ENCODE results near the gene TLCD3B. TPM values are rescaled to one million over a fixed set of nuclear protein-coding genes. Genes with fewer than 3 reads are reported as not detected.
A peak's percentile ranks its signal among the peaks of the same experiment; 100 is the strongest.

Gene TLCD3B
- total RNA-seq = under 1 TPM; 0.16 to 0.49 TPM

GRCh38 chr16:30030841-30031413, at the start of gene TLCD3B:
Gene TLCD3B (minus strand): TSS chr16:30031271. CDS start chr16:30030527, 744 bp downstream.
- no peak for DNase-seq
- intact Hi-C loops (cut with DNase I) = no loop called here
- no peak for TF ChIP-seq CTCF (IDR thresholded peaks at IDR 0.05)
- Histone ChIP-seq H3K9ac (ENCODE audit: low read depth in 2 of 2, low read length in 2 of 2) (no peak within 1 kb of the TSS), H3K4me1 (no peaks in the 10 kb centered on the region), H3K4me3 (no peak within 1 kb of the TSS), H3K36me3 (no peaks in the 10 kb centered on the region), H3K27me3 (peaks cover 26% of the 10 kb centered on the region), H3K9me3 (no peaks in the 10 kb centered on the region), H3K27ac (no peak within 1 kb of the TSS)

- peaks cover 21% of the 10 kb centered on the region for H3K4me1 ChIP-seq
- H3K27me3 ChIP-seq = no peaks in the 10 kb centered on the region
- H3K9me3 ChIP-seq = no peaks in the 10 kb centered on the region
- no peak for DNase-seq
- intact Hi-C loops (cut with DNase I) = no loop called here
- no peak overlapping the region for H3K27ac ChIP-seq
- no peak overlapping the region for H3K4me3 ChIP-seq
- H3K9ac ChIP-seq (ENCODE audit: low read depth in 2 of 2, low read length in 2 of 2) = no peak overlapping the region
- TF ChIP-seq CTCF (IDR thresholded peaks at IDR 0.05) = no peak
- peaks cover 9% of the 10 kb centered on the region for H3K36me3 ChIP-seq
Measured at GRCh38 chr16:30079480-30079879, 48.4 kb upstream of the TLCD3B start.

- Histone ChIP-seq H3K9me3 (no peaks in the 10 kb centered on the region), H3K9ac (ENCODE audit: low read depth in 2 of 2, low read length in 2 of 2) (no peak overlapping the region), H3K27ac (no peak overlapping the region), H3K4me1 (peaks cover 21% of the 10 kb centered on the region), H3K4me3 (no peak overlapping the region), H3K36me3 (peaks cover 5% of the 10 kb centered on the region), H3K27me3 (no peaks in the 10 kb centered on the region)
- TF ChIP-seq CTCF (IDR thresholded peaks at IDR 0.05) = no peak
- DNase-seq = no peak
- intact Hi-C loops (cut with DNase I) = no loop called here
Measured at GRCh38 chr16:30078744-30079143, 47.7 kb upstream of the TLCD3B start.

- no peak for DNase-seq
- Histone ChIP-seq H3K36me3 (peaks cover 5% of the 10 kb centered on the region), H3K9ac (ENCODE audit: low read depth in 2 of 2, low read length in 2 of 2) (peak overlapping the region in 1 of 2 donors; percentile 83), H3K9me3 (no peaks in the 10 kb centered on the region), H3K27me3 (no peaks in the 10 kb centered on the region), H3K4me3 (no peak overlapping the region), H3K4me1 (peaks cover 21% of the 10 kb centered on the region), H3K27ac (no peak overlapping the region)
- intact Hi-C loops (cut with DNase I) = no loop called here
- TF ChIP-seq CTCF (IDR thresholded peaks at IDR 0.05) = no peak
Measured at GRCh38 chr16:30077656-30078055, 46.6 kb upstream of the TLCD3B start.

GRCh38 chr16:30076276-30076791, 45.3 kb upstream of the TLCD3B start:
- Histone ChIP-seq H3K27me3 (no peaks in the 10 kb centered on the region), H3K27ac (peak overlapping the region; percentile 89), H3K4me1 (peaks cover 21% of the 10 kb centered on the region), H3K9me3 (no peaks in the 10 kb centered on the region), H3K36me3 (peaks cover 13% of the 10 kb centered on the region), H3K4me3 (peak overlapping the region; percentile 74), H3K9ac (ENCODE audit: low read depth in 2 of 2, low read length in 2 of 2) (peak overlapping the region; percentile 81 to 83)
- no peak for DNase-seq
- TF ChIP-seq CTCF (IDR thresholded peaks at IDR 0.05) = no peak
- intact Hi-C loops (cut with DNase I) = no loop called here
